ENCODE measurements around the gene CRLF2.
"Not testable (repeated sequence)": the region's sequence is repeated elsewhere in the genome, so short reads cannot be mapped to it uniquely, and the experiment has no call there.

Gene CRLF2

GRCh38 chrX:1165535-1166196 lies 46.8 kb downstream of the CRLF2 start:
- no peak for DNase-seq

DNA sequence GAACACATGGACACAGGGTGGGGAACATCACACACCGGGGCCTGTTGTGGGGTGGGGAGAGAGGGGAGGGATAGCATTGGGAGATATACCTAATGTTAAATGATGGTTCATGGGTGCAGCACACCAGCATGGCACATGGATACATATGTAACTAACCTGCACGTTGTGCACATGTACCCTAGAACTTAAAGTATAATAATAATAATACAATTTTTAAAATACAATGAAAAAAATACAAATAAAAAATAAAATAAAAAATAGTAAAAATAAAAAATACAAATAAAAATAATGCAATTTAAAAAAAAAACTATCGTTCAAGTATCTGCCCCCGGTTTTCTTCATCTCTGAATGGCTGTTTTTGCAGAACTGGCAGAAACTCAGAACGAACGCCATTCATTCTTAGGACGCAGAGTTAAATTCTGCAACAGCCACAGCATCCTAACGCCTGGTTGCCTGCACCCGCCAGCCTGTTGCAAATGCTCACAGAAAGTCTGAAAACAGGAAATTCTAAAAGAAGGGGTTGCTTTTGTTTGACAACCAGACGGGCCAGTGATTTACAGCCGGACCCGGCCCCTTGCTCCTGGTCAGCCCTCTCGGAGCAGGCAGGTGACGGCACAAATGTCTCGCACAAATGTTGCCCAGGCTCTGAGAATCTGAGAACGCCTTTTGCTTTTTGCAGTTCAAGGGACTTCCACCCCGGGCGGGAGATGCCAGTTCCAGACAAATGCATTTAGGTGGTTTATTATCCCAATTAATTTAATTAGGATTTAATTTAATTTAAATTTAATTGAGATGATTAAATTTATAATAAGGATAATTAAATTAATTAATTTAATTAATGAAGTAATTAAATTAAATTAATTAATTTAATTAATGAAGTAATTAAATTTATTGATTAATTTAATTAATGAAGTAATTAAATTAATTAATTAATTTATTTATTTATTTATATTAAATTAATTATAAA lies 47.8 kb downstream of the CRLF2 start:
- no peak for DNase-seq

- no peak for DNase-seq
These were observed 49.2 kb downstream of the CRLF2 start for GRCh38 chrX:1163231-1163630.

DNA sequence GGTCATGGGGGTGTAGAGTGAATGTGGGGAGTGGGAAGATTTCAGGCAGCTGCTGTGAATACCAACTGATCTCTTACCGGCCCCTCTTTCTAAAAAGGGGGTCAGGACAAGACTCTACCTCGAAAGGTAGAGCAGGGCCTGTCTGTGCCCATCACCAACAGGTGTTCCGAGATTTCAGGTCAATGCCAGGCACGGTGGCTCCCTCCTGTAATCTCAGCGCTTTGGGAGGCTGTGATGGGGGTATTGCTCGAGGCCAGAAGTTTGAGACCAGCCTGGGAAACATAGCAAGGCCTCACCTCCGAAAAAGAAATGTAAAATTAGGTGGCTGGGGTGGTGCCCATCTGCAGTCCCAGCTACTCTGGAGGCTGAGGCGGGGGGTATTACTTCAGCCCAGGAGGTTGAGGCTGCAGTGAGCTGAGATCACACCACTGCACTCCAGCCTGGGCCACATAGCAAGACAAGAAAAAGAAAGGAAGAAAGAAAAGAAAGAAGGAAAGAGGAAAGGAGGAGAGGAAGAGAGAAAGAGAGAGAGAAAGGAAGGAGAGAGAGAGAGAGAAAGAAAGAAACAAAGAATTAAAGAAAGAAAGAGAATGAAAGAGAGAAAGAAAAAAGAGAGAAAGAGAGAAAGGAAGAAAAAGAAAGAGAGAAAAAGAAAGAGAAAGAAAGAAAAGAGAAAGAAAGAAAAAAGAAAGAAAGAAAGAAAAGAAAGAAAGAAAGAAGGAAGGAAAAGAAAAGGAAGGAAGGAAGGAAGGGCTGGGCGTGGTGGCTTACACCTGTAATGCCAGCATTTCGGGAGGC lies 50.1 kb downstream of the CRLF2 start:
- DNase-seq, result no peak

GRCh38 chrX:1159548-1159947 lies 52.9 kb downstream of the CRLF2 start:
- DNase-seq, result no peak

DNA sequence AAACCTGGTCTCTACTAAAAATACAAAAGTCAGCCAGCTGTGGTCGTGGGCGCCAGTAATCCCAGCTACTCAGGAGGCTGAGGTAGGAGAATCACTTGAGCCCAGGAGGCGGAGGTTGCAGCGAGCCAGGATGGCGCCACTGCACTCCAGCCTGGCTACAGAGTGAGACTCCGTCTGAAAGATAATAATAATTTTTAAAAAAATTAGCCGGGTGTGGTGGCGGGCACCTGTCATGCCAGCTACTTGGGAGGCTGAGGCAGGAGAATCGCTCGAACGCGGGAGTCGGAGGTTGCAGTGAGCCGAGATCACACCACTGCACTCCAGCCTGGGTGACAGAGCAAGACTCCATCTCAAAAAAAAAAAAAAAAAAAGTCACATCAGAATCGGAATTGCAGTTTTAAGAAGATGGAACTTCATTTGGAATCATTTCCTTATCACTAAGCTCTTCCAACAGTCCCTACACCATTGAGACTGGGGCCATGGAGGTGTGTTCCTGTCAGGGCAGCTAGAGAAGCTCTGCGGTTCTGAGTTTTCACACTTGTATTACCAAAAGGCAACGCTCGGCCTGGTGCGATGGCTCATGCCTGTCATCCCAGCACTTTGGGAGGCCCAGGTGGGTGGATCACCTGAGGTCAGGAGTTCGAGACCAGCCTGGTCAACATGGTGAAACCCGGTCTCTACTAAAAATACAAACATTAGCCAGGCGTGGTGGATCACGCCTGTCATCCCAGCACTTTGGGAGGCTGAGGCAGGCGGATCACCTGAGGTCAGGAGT lies 55.6 kb downstream of the CRLF2 start:
- not testable (repeated sequence) for DNase-seq

- DNase-seq, result no peak
These were observed 58.5 kb downstream of the CRLF2 start for GRCh38 chrX:1153940-1154339.

DNA sequence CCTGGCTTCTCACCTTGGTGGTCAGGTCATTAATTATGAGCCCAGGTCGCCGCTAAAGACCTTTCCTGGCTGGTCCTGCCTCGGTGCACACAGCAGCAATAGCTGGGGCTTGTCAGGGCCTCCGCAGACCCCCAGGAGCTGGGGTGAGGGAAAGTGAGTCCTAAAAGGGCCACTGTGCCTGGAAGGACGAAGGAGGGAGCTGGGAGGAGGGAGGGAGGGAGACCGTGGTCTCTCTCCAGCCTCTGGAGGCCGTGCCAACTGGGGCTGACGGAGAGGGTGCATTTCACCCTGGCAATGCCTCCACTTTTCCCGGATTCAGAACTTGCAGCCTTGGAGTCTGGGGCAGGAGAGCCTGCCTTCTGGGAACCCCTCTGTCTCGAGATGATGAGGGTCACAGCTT lies 60.4 kb downstream of the CRLF2 start:
- no peak for DNase-seq

DNA sequence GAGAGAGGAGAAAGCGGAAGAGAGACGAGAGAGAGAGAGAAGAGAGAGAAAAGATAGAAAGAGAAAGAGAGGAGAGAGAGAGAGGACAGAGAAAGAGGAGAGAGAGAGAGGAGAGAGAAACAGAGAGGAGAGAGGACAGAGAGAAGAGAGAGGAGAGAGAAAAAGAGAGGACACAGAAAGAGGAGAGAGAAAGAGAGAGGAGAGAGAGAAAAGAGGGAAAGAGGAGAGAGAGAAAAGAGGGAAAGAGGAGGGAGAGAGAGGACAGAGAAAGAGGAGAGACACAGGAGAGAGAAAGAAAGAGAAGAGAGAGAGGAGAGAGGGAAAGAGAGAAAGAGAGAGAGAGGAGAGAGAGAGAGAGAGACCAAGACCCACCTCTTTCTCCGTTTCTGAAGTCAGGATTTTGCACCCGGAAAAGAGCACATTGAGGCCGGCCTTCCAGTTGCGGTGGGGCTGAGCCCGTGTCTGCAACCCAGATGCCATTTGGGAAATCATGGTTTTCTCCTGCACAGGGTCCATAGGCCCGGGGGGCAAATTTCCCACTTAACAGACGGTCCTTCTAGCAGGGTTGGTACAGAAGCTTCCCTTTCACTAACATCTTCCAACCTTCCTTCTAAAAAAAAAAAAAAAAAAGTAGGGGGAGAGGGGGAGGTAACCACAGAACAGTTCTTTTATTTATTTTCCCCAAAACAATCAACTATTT lies 60.9 kb downstream of the CRLF2 start:
- no peak for DNase-seq

GRCh38 chrX:1150569-1151347 lies 61.7 kb downstream of the CRLF2 start:
- no peak for DNase-seq

- DNase-seq, result no peak
These were observed 64.6 kb downstream of the CRLF2 start for GRCh38 chrX:1147611-1148515.

- DNase-seq, result no peak
These were observed 68.2 kb downstream of the CRLF2 start for GRCh38 chrX:1144293-1144692.

Data from NCI-H1105 treated with DMSO at 0.1 percent for 48 hours (cell line).